ENCODE measurements around the gene ZNF236.

ZNF236 gene

GRCh38 chr18:76914314-76914713 is 92.0 kb downstream of the ZNF236 start:
- H3K4me3 ChIP-seq (replicated peaks; ENCODE audit: low read depth, low read length): no peak overlapping the region
- TF ChIP-seq CTCF (IDR thresholded peaks at IDR 0.05; ENCODE audit: low read length, missing control alignments): no peak
- DNase-seq (ENCODE audit: low read depth): no peak

GRCh38 chr18:76914796-76915195 is 92.4 kb downstream of the ZNF236 start:
- TF ChIP-seq CTCF (IDR thresholded peaks at IDR 0.05; ENCODE audit: low read length, missing control alignments): no peak
- H3K4me3 ChIP-seq (replicated peaks; ENCODE audit: low read depth, low read length): no peak overlapping the region
- DNase-seq (ENCODE audit: low read depth): no peak

- TF ChIP-seq CTCF (IDR thresholded peaks at IDR 0.05; ENCODE audit: low read length, missing control alignments): no peak
- H3K4me3 ChIP-seq (replicated peaks; ENCODE audit: low read depth, low read length): no peak overlapping the region
- DNase-seq (ENCODE audit: low read depth): no peak
Observed at GRCh38 chr18:76915456-76915855, 93.1 kb downstream of the ZNF236 start.

- no peak for TF ChIP-seq CTCF (IDR thresholded peaks at IDR 0.05; ENCODE audit: low read length, missing control alignments)
- no peak overlapping the region for H3K4me3 ChIP-seq (replicated peaks; ENCODE audit: low read depth, low read length)
- no peak for DNase-seq (ENCODE audit: low read depth)
Observed at GRCh38 chr18:76920974-76921373, 98.6 kb downstream of the ZNF236 start.

GRCh38 chr18:76922107-76922506 is 99.8 kb downstream of the ZNF236 start:
- peak; percentile 62 for TF ChIP-seq CTCF (IDR thresholded peaks at IDR 0.05; ENCODE audit: low read length, missing control alignments)
- peak; percentile 48 for DNase-seq (ENCODE audit: low read depth)
- H3K4me3 ChIP-seq (replicated peaks; ENCODE audit: low read depth, low read length): no peak overlapping the region

GRCh38 chr18:76923485-76924085 is 101.2 kb downstream of the ZNF236 start:
- H3K4me3 ChIP-seq (replicated peaks; ENCODE audit: low read depth, low read length): no peak overlapping the region
- peak; percentile 31 for DNase-seq (ENCODE audit: low read depth)
- TF ChIP-seq CTCF (IDR thresholded peaks at IDR 0.05; ENCODE audit: low read length, missing control alignments): peak; percentile 52

GRCh38 chr18:76925501-76925900 is 103.1 kb downstream of the ZNF236 start:
- no peak for DNase-seq (ENCODE audit: low read depth)
- TF ChIP-seq CTCF (IDR thresholded peaks at IDR 0.05; ENCODE audit: low read length, missing control alignments): no peak
- H3K4me3 ChIP-seq (replicated peaks; ENCODE audit: low read depth, low read length): no peak overlapping the region

All from fibroblast of pulmonary artery (primary cell).